Neural cell (in vitro differentiated cells): ENCODE results near the gene CDO1. TPM values are rescaled to one million over a fixed set of nuclear protein-coding genes. Genes with fewer than 3 reads are reported as not detected.

ENCODE experiments used
- polyA plus RNA-seq: library from polyadenylated mRNA; depleted of rRNA; stranded (reverse); fragments of >200 nt; gene quantifications from 2 replicates; pipeline ENCODE4 v1.2.3, GENCODE V29; 2014
- small RNA-seq, 3 experiments: library from RNA; depleted of rRNA; stranded (forward); fragments of <200 nt; gene quantifications; one replicate each; pipeline ENCODE3, GENCODE V24; 2012

The CDO1 gene
- polyA plus RNA-seq, 1 donor from 2014 or later: 201 TPM

Small RNAs within 50 kb of the gene (small RNA-seq; reads per million reads assigned to genes)
- gene RNU2-49P: 0.16 to 2.2 (median 0.16) reads per million in 3 experiments

Other genes starting within 250 kb of the CDO1 start
- gene TICAM2, start 214.2 kb downstream of the CDO1 start, polyA plus RNA-seq: not detected in 2 replicates
- gene TMED7, start 190.6 kb downstream of the CDO1 start, polyA plus RNA-seq: 62.4 and 74.3 TPM in 2 replicates
- gene ATG12, start 24.9 kb upstream of the CDO1 start, polyA plus RNA-seq: 135 and 141 TPM in 2 replicates
- gene AP3S1, start 25.3 kb upstream of the CDO1 start, polyA plus RNA-seq: 157 and 207 TPM in 2 replicates
- 2.1 and 3.5 TPM in 2 replicates for gene LVRN, start 145.8 kb upstream of the CDO1 start, polyA plus RNA-seq
- 0.24 TPM in 1 of 2 replicates, not detected in the other for gene ARL14EPL, start 215.8 kb upstream of the CDO1 start, polyA plus RNA-seq